GM21723 (cell line): ENCODE data around the gene GLI1.
"Not testable (repeated sequence)": the region's sequence is repeated elsewhere in the genome, so short reads cannot be mapped to it uniquely, and the experiment has no call there.

Experiments used
- ATAC-seq: cut with Tn5 transposase; IDR thresholded peaks from one replicate; pipeline ENCODE4 v1.9.1; 2021; ENCODE audit warnings: mild to moderate bottlenecking, moderate library complexity; ENCODE audit not compliant: unreplicated experiment

Gene GLI1

GRCh38 chr12:57496822-57497221 lies 37.2 kb downstream of the GLI1 start:
- no peak for ATAC-seq

DNA sequence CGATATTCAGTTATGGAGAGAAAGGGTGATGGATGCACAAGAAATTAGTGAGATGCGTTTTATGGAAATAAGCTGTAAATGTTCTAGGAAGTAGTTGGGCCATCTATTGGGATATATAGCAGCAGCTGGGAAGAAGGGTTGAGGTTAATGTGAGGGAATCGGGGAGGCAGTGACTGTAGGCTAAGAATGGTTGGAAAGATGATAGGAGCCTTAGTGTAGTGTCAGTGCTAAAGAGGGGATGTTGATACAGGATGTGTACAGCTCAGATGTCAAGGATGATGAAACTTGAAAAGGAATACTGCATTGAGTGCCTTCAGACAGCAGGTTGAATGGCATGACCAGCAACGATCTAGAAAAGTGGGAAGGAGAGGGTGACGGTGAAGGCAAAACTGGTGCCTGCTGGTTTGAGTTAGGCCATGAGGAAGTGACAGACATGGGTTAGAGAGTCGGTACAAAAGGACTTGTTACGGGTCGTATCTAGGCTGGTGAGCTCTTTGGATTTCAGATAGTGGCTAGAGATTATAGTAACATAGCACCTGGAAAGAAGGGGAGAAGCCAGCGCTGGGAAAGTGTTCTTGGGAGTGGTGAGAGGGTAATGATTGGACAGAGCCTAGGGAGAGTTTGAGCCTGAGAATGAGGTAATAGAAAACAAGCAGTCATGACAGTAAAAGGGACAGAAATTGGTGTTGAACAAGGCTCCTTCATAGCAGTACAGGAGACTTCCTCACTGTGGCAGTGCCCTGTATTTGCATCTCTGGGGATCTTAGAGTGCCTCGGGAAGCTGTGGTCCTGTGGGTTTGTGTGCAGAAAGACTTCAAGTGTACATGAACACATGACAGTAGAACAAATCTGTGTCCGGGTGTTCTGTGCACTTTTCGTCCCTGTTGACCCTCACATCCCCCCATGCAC lies 37.9 kb downstream of the GLI1 start:
- ATAC-seq = no peak

DNA sequence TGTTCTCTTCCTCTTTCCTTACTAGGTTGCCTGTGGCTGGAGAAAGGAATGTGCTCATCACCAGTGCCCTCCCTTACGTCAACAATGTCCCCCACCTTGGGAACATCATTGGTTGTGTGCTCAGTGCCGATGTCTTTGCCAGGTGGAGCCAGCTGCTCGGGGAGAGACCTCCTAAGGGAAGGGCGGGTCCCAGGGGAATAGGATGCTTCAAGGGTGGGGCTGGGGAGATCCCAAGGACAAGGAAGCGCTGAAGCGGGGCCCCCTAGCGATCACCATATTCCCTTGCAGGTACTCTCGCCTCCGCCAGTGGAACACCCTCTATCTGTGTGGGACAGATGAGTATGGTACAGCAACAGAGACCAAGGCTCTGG lies 38.5 kb downstream of the GLI1 start:
- no peak for ATAC-seq

GRCh38 chr12:57498571-57498970 lies 39.0 kb downstream of the GLI1 start:
- ATAC-seq = no peak

DNA sequence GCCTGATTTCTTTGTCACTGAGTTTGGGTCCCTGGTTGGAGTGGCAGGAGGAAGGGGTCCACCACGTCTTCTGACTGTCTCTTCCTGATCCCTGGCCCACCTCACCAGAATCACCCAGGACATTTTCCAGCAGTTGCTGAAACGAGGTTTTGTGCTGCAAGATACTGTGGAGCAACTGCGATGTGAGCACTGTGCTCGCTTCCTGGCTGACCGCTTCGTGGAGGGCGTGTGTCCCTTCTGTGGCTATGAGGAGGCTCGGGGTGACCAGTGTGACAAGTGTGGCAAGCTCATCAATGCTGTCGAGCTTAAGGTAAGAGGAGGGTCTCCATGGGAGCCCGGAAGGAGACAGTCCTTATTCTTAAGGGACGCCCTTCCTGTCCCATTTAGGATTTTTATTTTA lies 40.6 kb downstream of the GLI1 start:
- ATAC-seq = no peak

- not testable (repeated sequence) for ATAC-seq
These were observed 42.9 kb downstream of the GLI1 start for GRCh38 chr12:57502311-57502969.

DNA sequence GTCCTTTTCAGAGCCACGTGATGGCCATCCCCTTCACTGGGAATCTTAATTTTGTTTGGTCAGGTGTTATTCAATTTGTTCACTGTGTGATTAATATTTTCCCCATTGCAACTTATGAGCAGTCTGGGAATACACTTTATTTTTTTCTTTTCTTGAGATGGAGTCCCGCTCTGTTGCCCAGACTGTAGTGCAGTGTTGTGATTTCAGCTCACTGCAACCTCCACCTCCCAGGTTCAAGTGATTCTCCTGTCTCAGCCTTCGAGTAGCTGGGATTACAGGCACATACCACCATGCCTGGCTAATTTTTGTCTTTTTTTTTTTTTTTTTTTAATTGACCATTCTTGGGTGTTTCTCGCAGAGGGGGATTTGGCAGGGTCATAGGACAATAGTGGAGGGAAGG lies 47.0 kb downstream of the GLI1 start:
- not testable (repeated sequence) for ATAC-seq

- not testable (repeated sequence) for ATAC-seq
These were observed 48.2 kb downstream of the GLI1 start for GRCh38 chr12:57507796-57508195.

- ATAC-seq = no peak
These were observed 51.6 kb downstream of the GLI1 start for GRCh38 chr12:57511161-57511560.

DNA sequence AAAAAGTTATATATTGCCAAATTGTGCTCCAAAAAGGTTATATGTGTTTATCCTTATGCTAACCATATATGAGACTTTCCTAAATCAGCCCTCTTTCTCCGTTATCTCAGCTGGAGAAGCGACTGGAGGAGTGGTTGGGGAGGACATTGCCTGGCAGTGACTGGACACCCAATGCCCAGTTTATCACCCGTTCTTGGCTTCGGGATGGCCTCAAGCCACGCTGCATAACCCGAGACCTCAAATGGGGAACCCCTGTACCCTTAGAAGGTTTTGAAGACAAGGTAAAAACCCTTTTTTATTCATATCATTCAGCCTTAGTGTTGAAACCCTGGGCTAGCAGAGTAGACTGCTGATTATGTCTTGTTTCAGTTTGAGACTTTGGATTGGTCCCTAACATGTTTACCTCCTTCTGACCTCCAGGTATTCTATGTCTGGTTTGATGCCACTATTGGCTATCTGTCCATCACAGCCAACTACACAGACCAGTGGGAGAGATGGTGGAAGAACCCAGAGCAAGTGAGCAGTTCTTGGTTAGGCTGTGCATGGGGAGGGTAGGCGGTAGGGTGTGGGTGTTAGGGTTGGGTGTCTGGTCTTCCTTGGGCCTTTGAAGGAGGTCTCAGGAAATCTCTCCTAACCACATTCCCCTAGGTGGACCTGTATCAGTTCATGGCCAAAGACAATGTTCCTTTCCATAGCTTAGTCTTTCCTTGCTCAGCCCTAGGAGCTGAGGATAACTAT lies 52.2 kb downstream of the GLI1 start:
- no peak for ATAC-seq

GRCh38 chr12:57512665-57513064 lies 53.1 kb downstream of the GLI1 start:
- no peak for ATAC-seq

DNA sequence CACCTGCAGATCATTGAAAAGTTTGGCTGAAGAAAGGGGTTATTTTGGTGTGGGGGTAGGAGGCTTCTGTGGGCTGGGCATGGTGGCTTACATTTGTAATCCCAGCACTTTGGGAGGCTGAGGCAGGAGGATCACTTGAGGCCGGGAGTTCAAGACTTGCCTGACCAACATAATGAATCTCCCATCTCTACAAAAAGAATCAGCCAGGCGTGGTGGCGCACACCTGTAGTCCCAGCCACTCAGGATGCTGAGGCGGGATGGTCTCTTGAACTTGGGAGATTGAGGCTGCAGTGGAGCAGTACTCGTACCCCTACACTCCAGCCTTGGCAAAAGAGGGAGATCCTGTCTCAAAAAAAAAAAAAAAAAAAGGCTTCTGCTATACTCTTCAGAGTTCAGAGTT lies 53.7 kb downstream of the GLI1 start:
- no peak for ATAC-seq

- ATAC-seq = not testable (repeated sequence)
These were observed 54.1 kb downstream of the GLI1 start for GRCh38 chr12:57513677-57514076.

GRCh38 chr12:57514246-57514645 lies 54.7 kb downstream of the GLI1 start:
- ATAC-seq = not testable (repeated sequence)

- no peak for ATAC-seq
These were observed 55.3 kb downstream of the GLI1 start for GRCh38 chr12:57514720-57515407.

DNA sequence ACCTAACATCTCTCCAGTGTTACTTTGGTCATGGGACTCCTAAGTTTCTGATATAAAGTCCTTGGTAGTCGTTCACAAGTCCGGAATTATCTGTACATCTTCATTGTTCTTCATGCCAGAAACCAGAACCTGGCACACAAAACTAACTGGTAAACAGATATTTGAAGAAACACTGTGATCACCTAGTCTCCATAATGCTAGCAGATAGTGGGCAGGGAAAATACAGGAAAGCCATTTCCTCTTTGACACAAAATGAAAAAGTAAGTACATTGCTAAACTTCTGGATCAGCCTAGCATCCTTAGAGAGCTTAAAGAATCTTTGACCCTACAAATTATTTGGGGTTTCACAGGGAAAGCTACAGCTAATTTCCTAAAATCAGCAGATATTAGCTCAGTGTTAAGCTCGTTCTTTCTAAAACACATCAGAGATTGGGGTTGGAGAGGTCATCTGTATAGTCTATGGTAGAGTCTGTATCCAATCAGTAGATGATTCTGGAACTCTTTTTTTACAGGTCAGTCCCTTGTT lies 55.9 kb downstream of the GLI1 start:
- ATAC-seq = no peak

GRCh38 chr12:57515934-57516541 lies 56.5 kb downstream of the GLI1 start:
- no peak for ATAC-seq

GRCh38 chr12:57516617-57517153 lies 57.1 kb downstream of the GLI1 start:
- ATAC-seq = no peak

DNA sequence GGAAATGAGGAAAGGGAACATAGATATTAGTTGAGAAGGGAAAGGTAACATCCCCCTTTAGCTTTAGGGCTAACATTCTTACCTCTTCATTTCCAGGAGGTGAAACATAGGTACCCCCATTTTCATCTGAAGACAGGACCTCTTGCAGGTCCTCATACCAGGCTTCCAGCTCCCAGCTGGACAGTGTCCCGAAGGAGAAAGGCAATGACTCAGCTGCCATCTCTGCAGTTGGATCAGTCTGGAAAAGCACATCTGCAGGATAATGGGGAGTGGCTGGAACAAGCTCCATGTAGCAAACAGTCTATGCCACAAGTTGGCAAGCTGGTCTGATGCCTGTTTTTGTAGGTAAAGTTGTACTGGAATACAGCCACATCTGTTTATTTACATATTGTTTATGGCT lies 57.6 kb downstream of the GLI1 start:
- ATAC-seq = no peak

- ATAC-seq = not testable (repeated sequence)
These were observed 58.1 kb downstream of the GLI1 start for GRCh38 chr12:57517718-57518117.
